Breast epithelium (tissue), 4 donors: ENCODE data around the gene CELA3B. TPM values are rescaled to one million over a fixed set of nuclear protein-coding genes. Genes with fewer than 3 reads are reported as not detected.

Experiments
- DNase-seq, 2 donors: peaks; one replicate each; pipeline ENCODE4 v3.0.0-alpha.2; 2019; ENCODE audit warnings: low spot score in 2 of 2
- H3K27ac ChIP-seq, 2 donors: fragments of 200-600 bp; sonication (generic) in 1 of 2; one replicate each; pipeline ENCODE4 v1.5.1; 2016 to 2019; ENCODE audit warnings: mild to moderate bottlenecking in 1 of 2
- H3K27me3 ChIP-seq, 2 donors: fragments of 200-600 bp; sonication (generic) in 1 of 2; one replicate each; pipeline versions ENCODE4 v1.5.1 to v1.6.0; 2017 to 2019; ENCODE audit warnings: control low read depth in 1 of 2, mild to moderate bottlenecking in 1 of 2
- H3K36me3 ChIP-seq: fragments of 200-600 bp; one replicate; pipeline ENCODE4 v1.5.1; 2019
- H3K4me1 ChIP-seq, 2 donors: fragments of 200-600 bp; sonication (generic); one replicate each; pipeline ENCODE4 v1.5.1; 2016 to 2019; ENCODE audit warnings: control low read depth in 1 of 2
- H3K4me3 ChIP-seq, 3 donors: fragments of 200-600 bp; sonication (generic); 1 replicate in 2 of 3; 2 replicates in 1 of 3; pipeline ENCODE4 v1.5.1; 2016 to 2019; ENCODE audit warnings: mild to moderate bottlenecking in 3 of 3, moderate library complexity in 2 of 3
- H3K9me3 ChIP-seq, 2 donors: fragments of 200-600 bp; sonication (generic) in 1 of 2; one replicate each; pipeline ENCODE4 v1.5.1; 2016 to 2019; ENCODE audit warnings: control low read depth in 1 of 2
- POLR2A ChIP-seq: fragments of 450-650 bp; IDR thresholded peaks from one replicate; pipeline ENCODE4 v1.6.1; 2016; ENCODE audit warnings: antibody characterized with exemption, mild to moderate bottlenecking, moderate library complexity
- POLR2AphosphoS5 ChIP-seq, 3 donors: sonication (generic); formaldehyde crosslinking; IDR thresholded peaks; one replicate each; pipeline ENCODE4 v1.6.1; 2017; ENCODE audit warnings: antibody characterized with exemption in 3 of 3
- intact Hi-C: fragments of 100-400 bp; cut with DNase I; formaldehyde crosslinking; loops from one replicate; pipeline ENCODE4 v1.15.1; 2023; ENCODE audit warnings: low total_unique reads
- total RNA-seq, 3 donors: library from RNA; depleted of rRNA; stranded (reverse); fragments of >200 nt; gene quantifications; one replicate each; pipeline ENCODE4 v1.1.0, GENCODE V29; 2016
- TF ChIP-seq, protein P1 (sequence below), 3 donors: fragments of 450-650 bp; IDR thresholded peaks; one replicate each; pipeline ENCODE4 v1.5.1; 2016 to 2017; ENCODE audit warnings: antibody characterized with exemption in 3 of 3, mild to moderate bottlenecking in 3 of 3, moderate library complexity in 3 of 3

The CELA3B gene
- total RNA-seq, 3 donors from 2014 or later = not detected

DNA sequence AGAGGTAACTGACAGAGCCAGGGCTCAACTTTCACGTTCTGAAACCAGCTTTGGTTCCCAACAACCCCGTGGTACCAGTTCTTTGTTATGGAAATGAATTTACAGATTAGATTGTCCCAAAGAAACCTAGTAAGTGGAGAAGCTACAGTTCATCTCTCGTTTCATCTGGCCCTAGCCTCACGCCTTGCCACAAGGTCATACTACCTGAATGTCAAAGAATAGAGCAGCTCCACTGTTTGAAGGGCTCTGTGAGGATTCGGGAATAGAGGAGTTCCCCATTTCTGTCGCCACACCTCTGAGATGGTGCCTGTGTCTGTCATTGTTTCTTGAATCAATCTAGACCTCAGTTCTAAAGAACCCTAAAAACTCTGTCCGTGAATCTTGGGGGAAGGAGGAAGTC is 60.7 kb downstream of the CELA3B start:
- no peak for DNase-seq
- H3K9me3 ChIP-seq = no peaks in the 10 kb centered on the region
- intact Hi-C loops = no loop called here
- peaks cover 0 to 7% of the 10 kb centered on the region in 2 donors for H3K4me1 ChIP-seq
- H3K27me3 ChIP-seq = no peaks in the 10 kb centered on the region
- TF ChIP-seq POLR2AphosphoS5 (IDR thresholded peaks at IDR 0.05) = no peak
- TF ChIP-seq, protein P1, sequence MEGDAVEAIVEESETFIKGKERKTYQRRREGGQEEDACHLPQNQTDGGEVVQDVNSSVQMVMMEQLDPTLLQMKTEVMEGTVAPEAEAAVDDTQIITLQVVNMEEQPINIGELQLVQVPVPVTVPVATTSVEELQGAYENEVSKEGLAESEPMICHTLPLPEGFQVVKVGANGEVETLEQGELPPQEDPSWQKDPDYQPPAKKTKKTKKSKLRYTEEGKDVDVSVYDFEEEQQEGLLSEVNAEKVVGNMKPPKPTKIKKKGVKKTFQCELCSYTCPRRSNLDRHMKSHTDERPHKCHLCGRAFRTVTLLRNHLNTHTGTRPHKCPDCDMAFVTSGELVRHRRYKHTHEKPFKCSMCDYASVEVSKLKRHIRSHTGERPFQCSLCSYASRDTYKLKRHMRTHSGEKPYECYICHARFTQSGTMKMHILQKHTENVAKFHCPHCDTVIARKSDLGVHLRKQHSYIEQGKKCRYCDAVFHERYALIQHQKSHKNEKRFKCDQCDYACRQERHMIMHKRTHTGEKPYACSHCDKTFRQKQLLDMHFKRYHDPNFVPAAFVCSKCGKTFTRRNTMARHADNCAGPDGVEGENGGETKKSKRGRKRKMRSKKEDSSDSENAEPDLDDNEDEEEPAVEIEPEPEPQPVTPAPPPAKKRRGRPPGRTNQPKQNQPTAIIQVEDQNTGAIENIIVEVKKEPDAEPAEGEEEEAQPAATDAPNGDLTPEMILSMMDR (IDR thresholded peaks at IDR 0.05) = no peak
- no peak for TF ChIP-seq POLR2A
- H3K36me3 ChIP-seq = no peaks in the 10 kb centered on the region
- H3K27ac ChIP-seq = no peak overlapping the region
- no peak overlapping the region for H3K4me3 ChIP-seq

DNA sequence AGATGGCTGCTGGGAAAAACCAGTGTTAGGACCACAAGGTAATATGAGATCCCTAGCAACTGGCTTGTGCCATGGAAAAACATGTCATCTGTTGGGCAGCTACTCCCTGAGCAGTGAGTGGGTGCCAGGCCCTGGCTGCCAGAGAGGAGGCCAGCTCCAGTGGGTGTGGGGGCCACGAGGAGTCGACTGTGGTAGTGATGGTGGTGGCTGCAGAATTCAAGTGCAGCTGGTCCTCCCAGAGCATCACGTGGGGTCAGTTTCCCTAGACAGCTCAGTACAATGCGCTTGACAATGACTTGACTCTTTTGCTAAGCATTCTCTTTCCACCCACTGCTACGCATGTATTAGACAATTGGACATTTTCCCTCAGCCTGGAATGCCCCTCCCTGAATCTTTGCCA is 61.2 kb downstream of the CELA3B start:
- no peaks in the 10 kb centered on the region for H3K9me3 ChIP-seq
- no peak overlapping the region for H3K4me3 ChIP-seq
- no peaks in the 10 kb centered on the region for H3K27me3 ChIP-seq
- peaks cover 0 to 7% of the 10 kb centered on the region in 2 donors for H3K4me1 ChIP-seq
- TF ChIP-seq POLR2A (no peak), POLR2AphosphoS5 (IDR thresholded peaks at IDR 0.05) (no peak)
- TF ChIP-seq, protein P1 (IDR thresholded peaks at IDR 0.05) = no peak
- no peaks in the 10 kb centered on the region for H3K36me3 ChIP-seq
- no peak overlapping the region for H3K27ac ChIP-seq
- no peak for DNase-seq
- intact Hi-C loops = no loop called here

Other genes starting within 250 kb of the CELA3B start
- gene USP48, start 193.9 kb upstream of the CELA3B start, total RNA-seq = 10 to 100 TPM; 56.0 to 86.9 (median 74.7) TPM
- gene LDLRAD2, start 164.8 kb upstream of the CELA3B start, total RNA-seq = under 1 TPM in 1 of 3 donors, not detected in 2; 0.33 TPM
- gene HSPG2, start 39.7 kb upstream of the CELA3B start, total RNA-seq = 100 to 1,000 TPM in 1 of 3 donors, 10 to 100 TPM in 2; 48.3 to 219 (median 95.0) TPM
- not detected for gene CELA3A, start 24.6 kb downstream of the CELA3B start, total RNA-seq
- gene CDC42, start 75.7 kb downstream of the CELA3B start, total RNA-seq = 100 to 1,000 TPM; 192 to 255 (median 213) TPM
- gene WNT4, start 166.1 kb downstream of the CELA3B start, total RNA-seq = 1 to 10 TPM in 2 of 3 donors, not detected in 1; 1.6 to 3.1 TPM